ENCODE measurements around the gene NEU4.
"Not testable (repeated sequence)": the region's sequence is repeated elsewhere in the genome, so short reads cannot be mapped to it uniquely, and the experiment has no call there.

NEU4 gene

DNA sequence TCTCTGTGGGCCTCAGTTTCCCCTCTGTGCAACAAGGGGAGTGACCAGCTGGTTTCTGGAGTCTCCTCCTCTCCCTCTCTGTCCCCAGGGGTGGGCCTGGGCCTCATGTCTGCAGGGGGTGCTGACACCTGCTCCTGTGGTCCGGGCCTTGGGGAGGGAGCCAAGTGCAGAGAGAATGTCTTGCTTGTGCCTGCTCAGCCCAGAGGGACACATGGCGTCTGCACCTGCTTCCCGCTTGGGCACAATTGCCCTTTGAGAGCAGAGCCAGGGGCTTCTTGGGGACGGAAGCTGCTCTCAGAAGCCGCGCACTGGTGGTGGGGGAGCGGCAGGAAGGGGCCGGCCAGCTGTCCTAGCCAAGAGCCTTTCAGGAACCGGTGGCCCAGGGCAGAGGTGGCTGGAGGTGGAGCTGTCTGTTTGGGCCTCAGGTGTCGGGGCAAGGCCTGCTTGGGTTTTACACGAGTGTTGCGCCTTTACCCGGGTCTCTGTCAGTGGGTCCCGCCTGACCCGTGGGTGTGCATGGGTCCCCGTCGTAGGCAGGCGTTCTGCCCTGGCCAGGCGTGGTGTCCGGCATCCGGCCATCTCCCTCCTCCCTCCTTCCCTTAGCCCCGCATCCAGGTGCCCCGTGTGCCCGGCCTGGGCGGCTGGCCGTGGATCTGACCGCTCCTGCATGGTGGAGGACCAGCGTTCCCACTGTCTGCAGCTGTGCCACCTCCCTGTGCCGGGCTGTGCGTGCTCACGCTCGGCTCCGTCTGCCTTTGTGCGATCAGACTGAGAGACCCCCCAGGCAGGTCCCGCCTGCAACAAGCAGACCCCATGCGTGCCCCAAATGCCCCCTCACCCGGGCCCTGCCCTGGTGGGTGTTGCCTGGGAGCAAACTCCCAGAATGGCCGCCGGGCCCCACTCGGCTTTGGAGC lies 4.0 kb downstream of the NEU4 start:
- no peak for DNase-seq (ENCODE audit: low read depth in 2 of 2)

DNA sequence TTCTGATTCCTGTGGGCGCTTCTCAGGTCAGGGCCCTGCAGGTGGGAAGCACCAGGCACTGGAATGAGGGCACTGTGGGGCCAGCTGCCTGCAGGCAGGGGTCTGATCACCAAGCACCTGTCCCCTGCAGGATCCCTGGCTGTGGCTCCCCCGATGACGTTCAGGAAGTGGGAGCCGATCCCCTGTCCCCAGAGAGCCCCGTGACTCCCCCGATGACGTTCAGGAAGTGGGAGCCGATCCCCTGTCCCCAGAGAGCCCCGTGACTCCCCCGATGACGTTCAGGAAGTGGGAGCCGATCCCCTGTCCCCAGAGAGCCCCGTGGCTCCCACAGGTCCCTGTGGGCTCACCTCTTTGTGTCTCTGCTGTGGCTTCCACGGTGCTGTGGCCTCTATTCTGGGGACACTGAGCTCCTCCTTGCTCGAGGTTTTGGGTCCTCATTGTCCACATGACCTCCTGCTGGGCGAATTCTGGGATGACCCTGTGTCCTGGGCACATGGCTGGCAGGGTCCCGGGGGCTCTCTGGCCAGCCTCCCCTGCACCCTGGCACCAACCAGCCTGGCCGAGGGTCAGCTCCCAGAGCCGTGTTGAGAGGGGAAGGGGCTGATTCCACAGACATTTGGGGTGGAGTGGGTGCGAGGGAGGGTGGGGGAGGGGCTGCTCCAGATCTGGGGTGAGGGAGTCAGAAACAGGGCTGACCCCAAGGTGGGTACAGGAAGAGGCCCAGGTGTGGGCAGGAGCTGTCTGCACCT lies 4.8 kb downstream of the NEU4 start:
- DNase-seq (ENCODE audit: low read depth in 2 of 2): no peak

DNA sequence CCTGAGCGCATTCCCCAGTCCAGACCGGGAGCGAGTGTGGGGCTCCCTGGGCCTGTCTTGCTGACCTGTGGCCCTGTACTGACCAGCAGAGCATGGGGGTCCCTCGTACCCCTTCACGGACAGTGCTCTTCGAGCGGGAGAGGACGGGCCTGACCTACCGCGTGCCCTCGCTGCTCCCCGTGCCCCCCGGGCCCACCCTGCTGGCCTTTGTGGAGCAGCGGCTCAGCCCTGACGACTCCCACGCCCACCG lies 5.3 kb downstream of the NEU4 start:
- no peak for DNase-seq (ENCODE audit: low read depth in 2 of 2)

DNA sequence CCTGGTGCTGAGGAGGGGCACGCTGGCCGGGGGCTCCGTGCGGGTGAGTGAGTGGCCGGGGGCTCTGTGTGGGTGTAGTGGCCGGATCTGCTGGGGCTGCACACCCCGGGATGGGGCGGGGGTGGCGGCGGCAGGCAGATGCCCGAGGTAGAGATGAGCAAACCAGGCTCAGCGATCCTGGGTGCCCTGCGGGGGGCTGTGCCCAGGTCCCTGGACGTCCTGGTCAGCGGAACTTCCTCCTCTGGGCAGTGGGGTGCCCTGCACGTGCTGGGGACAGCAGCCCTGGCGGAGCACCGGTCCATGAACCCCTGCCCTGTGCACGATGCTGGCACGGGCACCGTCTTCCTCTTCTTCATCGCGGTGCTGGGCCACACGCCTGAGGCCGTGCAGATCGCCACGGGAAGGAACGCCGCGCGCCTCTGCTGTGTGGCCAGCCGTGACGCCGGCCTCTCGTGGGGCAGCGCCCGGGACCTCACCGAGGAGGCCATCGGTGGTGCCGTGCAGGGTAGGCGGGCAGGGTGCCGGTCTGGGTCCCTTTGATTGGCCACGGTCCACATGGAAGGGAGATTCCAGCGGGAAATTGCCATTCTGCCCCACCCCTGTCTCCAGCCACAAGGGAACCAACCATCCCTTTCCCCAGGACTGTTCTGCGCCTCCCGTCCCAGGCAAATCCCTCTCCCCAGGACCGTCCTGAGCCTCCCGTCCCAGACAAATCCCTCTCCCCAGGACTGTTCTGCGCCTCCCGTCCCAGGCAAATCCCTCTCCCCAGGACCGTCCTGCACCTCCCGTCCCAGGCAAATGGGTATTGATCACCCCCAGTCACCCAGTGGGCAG lies 5.9 kb downstream of the NEU4 start:
- no peak for DNase-seq (ENCODE audit: low read depth in 2 of 2)

- no peak for DNase-seq (ENCODE audit: low read depth in 2 of 2)
These were observed 6.8 kb downstream of the NEU4 start for GRCh38 chr2:241815477-241816430.

DNA sequence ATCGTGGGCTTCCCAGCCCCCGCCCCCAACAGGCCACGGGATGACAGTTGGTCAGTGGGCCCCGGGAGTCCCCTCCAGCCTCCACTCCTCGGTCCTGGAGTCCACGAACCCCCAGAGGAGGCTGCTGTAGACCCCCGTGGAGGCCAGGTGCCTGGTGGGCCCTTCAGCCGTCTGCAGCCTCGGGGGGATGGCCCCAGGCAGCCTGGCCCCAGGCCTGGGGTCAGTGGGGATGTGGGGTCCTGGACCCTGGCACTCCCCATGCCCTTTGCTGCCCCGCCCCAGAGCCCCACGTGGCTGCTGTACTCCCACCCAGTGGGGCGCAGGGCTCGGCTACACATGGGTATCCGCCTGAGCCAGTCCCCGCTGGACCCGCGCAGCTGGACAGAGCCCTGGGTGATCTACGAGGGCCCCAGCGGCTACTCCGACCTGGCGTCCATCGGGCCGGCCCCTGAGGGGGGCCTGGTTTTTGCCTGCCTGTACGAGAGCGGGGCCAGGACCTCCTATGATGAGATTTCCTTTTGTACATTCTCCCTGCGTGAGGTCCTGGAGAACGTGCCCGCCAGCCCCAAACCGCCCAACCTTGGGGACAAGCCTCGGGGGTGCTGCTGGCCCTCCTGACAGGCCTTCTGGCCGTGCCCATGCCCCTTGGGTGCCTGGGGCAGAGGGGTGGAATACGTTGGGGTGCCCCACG lies 7.6 kb downstream of the NEU4 start:
- DNase-seq (ENCODE audit: low read depth in 2 of 2): no peak

- no peak for DNase-seq (ENCODE audit: low read depth in 2 of 2)
These were observed 8.3 kb downstream of the NEU4 start for GRCh38 chr2:241817126-241817820.

DNA sequence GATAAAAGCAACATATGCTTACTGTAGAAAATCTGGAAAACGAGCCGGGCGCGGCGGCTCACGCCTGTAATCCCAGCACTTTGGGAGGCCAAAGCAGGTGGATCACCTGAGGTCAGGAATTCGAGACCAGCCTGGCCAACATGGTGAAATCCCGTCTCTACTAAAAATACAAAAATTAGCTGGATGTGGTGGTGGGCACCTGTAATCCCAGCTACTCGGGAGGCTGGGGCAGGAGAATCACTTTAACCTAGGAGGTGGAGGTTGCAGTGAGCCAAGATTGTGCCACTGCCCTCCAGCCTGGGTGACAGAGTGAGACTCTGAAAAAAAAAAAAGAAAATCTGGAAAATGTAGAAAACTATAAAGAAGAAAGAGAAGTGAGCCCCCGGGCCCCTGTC lies 8.8 kb downstream of the NEU4 start:
- not testable (repeated sequence) for DNase-seq (ENCODE audit: low read depth in 2 of 2)

- no peak for DNase-seq (ENCODE audit: low read depth in 2 of 2)
These were observed 9.4 kb downstream of the NEU4 start for GRCh38 chr2:241818229-241818942.

DNA sequence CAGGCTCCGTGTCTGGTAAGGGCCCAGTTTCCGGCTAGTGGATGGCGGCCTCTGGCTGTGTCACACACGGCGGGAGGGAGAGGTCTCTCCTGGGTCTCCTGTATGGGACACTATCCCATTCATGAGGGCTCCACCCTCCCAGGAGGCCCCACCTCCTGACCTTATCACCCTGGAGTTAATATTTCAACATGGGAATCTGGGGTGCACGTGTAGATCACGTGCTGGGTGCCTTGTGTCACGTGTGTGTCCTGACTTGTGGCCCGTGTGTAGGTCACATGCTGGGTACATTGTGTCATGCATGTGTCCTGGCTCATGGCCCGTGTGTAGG lies 9.9 kb downstream of the NEU4 start:
- DNase-seq (ENCODE audit: low read depth in 2 of 2): no peak

- DNase-seq (ENCODE audit: low read depth in 2 of 2): not testable (repeated sequence)
These were observed 11.1 kb downstream of the NEU4 start for GRCh38 chr2:241819947-241820624.

DNA sequence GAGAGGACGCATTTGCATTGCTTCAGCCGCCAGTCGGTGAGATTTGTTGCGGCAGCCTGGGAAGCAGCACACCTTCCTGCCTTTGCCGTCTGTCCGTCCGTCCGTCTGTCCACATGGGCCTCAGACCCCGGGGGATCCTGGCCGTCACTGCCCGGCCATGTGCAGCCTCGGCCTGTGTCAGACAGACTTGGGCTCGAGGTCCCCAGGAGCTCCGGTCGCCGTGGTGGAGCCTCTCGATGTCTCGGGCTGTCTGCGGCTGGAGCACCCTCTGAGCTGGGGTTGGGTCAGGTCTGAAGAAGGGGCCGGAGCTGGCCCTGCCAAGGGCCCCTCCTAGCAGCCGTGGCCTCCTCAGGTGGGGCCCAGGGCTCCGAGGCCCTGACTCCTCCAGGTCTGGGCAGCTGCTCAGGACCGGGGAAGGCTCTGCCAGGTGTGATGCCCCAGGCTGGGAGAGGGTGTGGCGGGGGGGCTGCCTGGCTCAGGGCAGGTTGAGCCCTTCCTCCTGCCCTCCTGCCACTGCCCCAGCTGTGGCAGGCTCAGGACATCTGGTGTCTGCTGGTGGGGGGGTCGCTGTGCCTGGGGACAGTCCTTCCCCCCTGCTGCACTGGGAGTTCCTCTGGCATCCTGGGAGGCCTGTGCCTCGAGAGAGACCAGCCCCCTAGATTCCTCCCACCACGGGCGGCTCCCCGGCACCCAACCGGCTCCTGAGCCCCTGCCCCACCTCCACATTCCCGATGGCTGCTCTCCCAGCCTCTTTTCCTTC lies 11.8 kb downstream of the NEU4 start:
- DNase-seq (ENCODE audit: low read depth in 2 of 2): no peak

DNA sequence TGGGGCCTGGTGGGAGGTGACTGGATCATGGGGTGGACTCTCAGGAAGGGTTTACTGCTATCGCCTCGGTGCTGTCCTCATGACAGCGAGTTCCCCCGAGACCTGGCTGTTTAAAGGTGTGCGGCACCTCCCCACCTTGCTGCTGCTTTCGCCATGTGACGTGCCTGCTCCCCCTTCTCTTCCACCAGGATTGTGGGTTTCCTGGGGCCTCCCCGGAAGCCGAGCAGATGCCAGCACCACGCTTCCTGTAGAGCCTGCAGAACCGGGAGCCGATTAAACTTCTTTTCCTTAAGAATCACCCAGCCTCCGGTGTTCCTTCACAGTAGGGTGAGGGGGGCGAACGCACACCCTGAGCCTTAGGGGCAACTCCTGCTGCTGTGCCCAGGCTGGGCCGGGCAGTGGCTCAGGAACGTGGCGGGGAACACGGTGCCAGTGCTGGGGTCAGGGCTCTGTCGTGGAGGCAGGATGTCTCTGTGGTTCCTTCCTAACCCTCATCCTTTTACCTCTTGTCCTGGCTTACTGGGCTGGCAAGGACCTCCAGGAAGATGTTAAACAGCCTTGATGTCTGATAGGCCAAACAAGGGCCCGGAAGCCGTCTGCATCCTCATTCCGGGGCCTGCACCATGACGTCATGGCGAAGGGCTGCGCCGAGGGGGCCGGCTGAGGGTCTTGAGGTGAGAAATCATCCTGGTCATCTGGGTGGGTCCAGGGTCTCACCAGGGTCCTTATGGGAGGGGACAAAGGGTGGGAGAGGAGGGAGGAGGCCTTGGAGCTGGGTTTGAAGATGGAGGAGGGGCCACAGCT lies 12.7 kb downstream of the NEU4 start:
- no peak for DNase-seq (ENCODE audit: low read depth in 2 of 2)

GRCh38 chr2:241822264-241822623 lies 13.3 kb downstream of the NEU4 start:
- DNase-seq (ENCODE audit: low read depth in 2 of 2): no peak

- DNase-seq (ENCODE audit: low read depth in 2 of 2): not testable (repeated sequence)
These were observed 14.8 kb downstream of the NEU4 start for GRCh38 chr2:241823531-241824437.

DNA sequence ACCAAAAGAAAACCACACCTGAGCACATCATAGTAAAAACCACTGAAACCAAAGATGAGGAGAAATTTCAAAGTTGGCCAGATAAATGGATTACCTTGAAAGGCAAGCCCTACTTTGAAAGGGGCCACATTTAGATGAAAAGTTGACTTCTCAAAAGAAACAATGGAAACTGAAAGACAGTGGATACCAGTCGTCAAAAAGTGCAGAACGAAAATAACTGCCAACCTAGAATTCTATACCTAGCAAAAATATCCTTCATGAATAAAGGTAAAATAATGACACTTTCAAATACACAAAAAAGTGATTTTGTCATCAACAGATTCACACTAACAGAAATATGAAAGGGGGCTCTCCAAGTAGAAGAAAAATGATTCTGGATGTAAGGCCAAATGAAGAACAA lies 18.4 kb downstream of the NEU4 start:
- no peak for DNase-seq (ENCODE audit: low read depth in 2 of 2)

All from stimulated activated CD8-positive, alpha-beta memory T cell treated with anti-CD3 and anti-CD28 coated beads, Interleukin-15, amount 100 ng/mL, for 4 hours (primary cell).